GM19035 (cell line): ENCODE measurements around the gene HUNK.
"Not testable (repeated sequence)": the region's sequence is repeated elsewhere in the genome, so short reads cannot be mapped to it uniquely, and the experiment has no call there.

Source experiments
- ATAC-seq: cut with Tn5 transposase; IDR thresholded peaks from one replicate; pipeline ENCODE4 v1.9.1; 2021; ENCODE audit not compliant: unreplicated experiment

Gene HUNK

GRCh38 chr21:31918250-31918775 lies 45.5 kb downstream of the HUNK start:
- ATAC-seq: no peak

- ATAC-seq: no peak
Observed at GRCh38 chr21:31920275-31920674, 47.5 kb downstream of the HUNK start.

- no peak for ATAC-seq
Observed at GRCh38 chr21:31921079-31921478, 48.3 kb downstream of the HUNK start.

DNA sequence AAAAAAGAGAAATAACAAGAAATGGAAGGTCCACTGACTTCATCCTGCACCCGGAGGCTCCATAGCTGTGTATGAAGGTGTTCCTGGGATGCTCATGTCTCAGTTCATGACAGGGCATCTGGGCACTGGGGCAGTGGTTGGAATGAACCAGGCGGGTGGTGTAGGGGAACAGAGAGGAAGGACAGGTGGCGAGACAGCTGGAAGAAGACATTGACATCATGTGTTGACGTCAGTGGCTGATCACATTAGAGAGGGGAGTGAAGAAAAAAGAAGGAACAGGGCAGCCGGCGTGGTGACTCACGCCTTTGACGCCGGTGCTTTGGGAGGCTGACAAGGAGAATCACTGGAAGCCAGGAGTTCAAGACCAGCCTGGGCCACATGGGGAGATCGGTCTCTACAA lies 50.1 kb downstream of the HUNK start:
- no peak for ATAC-seq

GRCh38 chr21:31923756-31924155 lies 50.9 kb downstream of the HUNK start:
- no peak for ATAC-seq

DNA sequence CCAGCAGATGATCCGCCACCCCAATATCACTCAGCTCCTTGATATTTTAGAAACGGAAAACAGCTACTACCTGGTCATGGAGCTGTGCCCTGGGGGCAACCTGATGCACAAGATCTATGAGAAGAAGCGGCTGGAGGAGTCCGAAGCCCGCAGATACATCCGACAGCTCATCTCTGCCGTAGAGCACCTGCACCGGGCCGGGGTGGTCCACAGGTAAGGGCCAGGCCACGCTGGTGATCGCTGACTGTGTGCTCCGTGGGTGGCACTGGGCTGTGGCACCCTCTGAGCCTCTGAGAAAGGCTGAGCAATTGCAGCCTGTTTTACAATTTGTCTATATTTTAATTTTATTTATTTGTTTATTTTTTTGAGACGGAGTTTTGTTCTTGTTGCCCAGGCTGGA lies 51.7 kb downstream of the HUNK start:
- no peak for ATAC-seq

GRCh38 chr21:31926498-31926897 lies 53.7 kb downstream of the HUNK start:
- ATAC-seq: no peak

- no peak for ATAC-seq
Observed at GRCh38 chr21:31927689-31928353, 55.0 kb downstream of the HUNK start.

DNA sequence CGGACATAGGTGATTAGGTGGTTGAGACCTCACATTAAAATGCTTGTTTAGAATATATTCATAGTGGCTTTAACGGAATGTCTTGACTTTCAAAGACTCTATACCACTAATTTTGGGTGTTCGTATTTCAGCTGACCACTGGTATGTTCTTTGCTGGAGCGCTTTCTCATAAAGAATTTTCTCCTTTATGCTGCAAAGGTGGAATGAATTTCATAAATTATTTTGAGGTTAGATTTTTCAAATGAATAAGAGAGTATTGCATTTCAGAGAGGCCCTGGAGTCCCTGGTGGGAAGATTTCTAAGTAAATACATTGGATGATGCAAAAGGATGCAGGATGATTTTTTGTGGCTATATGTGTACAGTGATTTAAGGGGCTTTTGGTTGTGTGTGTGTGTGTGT lies 55.8 kb downstream of the HUNK start:
- ATAC-seq: no peak

- ATAC-seq: no peak
Observed at GRCh38 chr21:31929548-31929947, 56.7 kb downstream of the HUNK start.

DNA sequence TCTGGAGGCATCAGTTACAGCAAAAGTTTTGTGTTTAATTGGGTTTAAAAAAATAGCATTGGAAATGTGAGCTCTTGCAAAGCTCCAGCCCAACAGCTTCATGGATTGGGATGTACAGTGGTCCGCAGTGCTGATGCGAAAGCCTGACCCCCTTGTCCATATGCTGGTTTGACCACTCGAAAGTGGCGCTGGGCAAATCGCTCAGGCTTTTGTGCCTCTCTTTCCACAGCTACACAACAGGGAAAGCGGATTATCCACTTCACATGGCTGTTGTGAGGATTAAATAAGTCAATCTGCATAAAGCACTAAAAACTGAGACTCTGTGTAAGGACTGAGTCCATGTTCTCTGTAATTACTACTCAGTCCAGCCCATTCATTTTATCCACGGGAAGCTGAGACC lies 57.2 kb downstream of the HUNK start:
- no peak for ATAC-seq

GRCh38 chr21:31931644-31932469 lies 59.0 kb downstream of the HUNK start:
- no peak for ATAC-seq

DNA sequence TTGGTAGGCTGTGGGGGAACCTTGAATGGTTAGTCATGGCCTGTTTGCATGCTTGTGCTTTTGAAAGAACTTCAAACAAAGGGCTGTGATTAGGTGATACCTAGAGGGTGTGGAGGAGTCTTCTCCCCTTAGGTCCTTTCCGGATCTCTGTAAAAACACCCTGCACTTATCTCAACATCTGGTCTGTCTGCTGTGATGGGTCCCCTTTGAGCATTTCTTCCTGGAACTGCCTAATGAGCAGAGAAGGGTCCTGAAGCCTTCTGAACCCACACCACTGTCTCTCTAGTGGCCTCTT lies 59.6 kb downstream of the HUNK start:
- no peak for ATAC-seq

DNA sequence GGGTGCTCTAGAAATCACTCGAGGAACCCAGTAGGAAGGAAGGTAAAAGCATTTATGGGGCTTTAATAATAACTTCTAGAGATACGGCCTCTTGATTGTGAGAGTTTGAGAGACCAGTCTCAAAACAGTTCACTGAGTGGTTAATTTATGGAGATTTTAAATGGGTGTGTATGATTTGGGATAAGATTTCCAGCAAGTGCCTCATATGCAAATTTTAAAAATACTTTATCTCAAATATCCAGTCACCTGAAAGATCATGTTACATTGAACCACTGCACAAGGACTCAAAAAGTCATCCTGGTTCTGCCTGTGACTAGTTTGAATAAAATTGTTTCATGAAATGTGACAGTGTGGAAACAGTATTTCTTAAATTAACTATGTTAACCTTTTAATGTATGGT lies 64.5 kb downstream of the HUNK start:
- ATAC-seq: no peak

- no peak for ATAC-seq
Observed at GRCh38 chr21:31938330-31939301, 65.8 kb downstream of the HUNK start.

DNA sequence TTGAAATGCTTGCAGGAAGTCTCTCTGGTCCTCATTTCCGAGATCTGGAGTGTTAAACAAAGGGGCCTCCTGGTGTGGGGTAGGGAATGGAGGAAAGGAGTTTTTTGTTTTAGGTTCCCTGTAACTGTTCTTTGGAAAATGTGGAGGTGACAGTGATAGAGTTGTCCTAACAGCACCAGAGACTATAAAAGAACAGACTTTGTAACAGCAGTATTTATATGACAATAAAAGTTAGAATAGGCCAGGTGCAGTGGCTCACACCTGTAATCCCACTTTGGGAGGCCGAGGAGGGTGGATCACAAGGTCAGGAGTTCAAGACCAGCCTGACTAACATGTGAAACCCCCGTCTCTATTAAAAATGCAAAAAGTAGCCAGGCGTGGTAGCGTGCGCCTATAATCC lies 68.9 kb downstream of the HUNK start:
- no peak for ATAC-seq

GRCh38 chr21:31943561-31943960 lies 70.7 kb downstream of the HUNK start:
- no peak for ATAC-seq

- no peak for ATAC-seq
Observed at GRCh38 chr21:31945141-31945540, 72.3 kb downstream of the HUNK start.

DNA sequence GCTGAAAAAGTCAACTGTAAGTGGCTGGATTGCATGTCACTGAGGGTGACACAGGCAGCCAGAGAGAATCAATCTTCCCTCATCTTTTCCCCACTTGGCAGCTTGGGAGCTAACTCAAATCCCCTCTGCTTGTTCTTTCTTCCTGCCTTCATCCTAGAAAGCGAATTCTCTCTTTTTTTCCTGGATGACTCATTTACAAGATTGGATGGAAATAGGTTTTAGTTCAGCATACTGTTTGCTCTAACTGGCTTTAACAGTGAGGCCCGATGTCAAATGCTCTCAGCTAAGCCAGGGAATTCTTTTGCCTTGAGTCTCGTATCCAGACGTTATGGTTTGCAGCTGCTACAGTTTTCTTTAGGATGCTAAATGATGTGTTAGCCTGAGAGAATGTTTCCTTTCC lies 72.7 kb downstream of the HUNK start:
- no peak for ATAC-seq

DNA sequence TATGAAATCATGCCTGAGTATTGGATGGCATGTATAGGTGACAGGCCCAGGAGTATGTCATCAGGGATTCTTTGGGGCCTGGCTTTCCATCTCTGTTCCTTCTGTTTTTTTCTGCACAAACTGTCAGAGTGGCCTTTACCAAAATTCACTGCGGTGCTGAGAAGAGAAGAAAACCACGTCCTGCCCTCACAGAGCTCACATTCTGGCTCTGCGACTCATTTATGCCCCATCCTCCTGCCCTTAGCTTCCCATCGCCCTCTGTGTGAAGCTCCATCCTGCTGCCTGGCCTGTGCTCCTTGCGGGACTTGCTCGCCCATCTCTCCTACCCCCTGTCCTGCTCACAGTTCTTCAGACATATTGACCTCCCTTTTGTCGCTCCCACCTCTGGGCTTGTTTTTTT lies 73.4 kb downstream of the HUNK start:
- ATAC-seq: no peak

- ATAC-seq: not testable (repeated sequence)
Observed at GRCh38 chr21:31946876-31947550, 74.2 kb downstream of the HUNK start.
